Upper lobe of right lung (tissue), 1 donor: ENCODE measurements around the gene FNIP1. TPM values are rescaled to one million over a fixed set of nuclear protein-coding genes. Genes with fewer than 3 reads are reported as not detected.
"Not testable (repeated sequence)": the region's sequence is repeated elsewhere in the genome, so short reads cannot be mapped to it uniquely, and the experiment has no call there.

Source experiments
- ATAC-seq: fragments of 200-7000 bp; cut with Tn5 transposase; one replicate; pipeline ENCODE4 v1.9.1; 2020; ENCODE audit warnings: mild to moderate bottlenecking, moderate library complexity
- DNase-seq: peaks from one replicate; pipeline ENCODE4 v3.0.0-alpha.2; 2020
- H3K27ac ChIP-seq: fragments of 200-600 bp; one replicate; pipeline ENCODE4 v1.8.0; 2022
- H3K27me3 ChIP-seq: fragments of 200-600 bp; one replicate; pipeline ENCODE4 v1.8.0; 2022; ENCODE audit warnings: mild to moderate bottlenecking
- H3K36me3 ChIP-seq: fragments of 200-600 bp; one replicate; pipeline ENCODE4 v1.8.0; 2022
- H3K4me1 ChIP-seq: fragments of 200-600 bp; one replicate; pipeline ENCODE4 v1.8.0; 2022
- H3K4me3 ChIP-seq: fragments of 200-600 bp; one replicate; pipeline ENCODE4 v1.8.0; 2022; ENCODE audit warnings: mild to moderate bottlenecking
- H3K9me3 ChIP-seq: fragments of 200-600 bp; one replicate; pipeline ENCODE4 v1.8.0; 2022
- intact Hi-C: fragments of 100-400 bp; cut with DNase I; formaldehyde crosslinking; loops from one replicate; pipeline ENCODE4 v1.11.0; 2022
- total RNA-seq: library from RNA; stranded (reverse); fragmentation: NEBNext Ultra II Directional; extraction: Animal tissue kit (Norgen Biotek cat#: 25700); gene quantifications from one replicate; pipeline ENCODE4 v1.2.1, GENCODE V29; 2021
- TF ChIP-seq, protein P1 (sequence below): fragments of 200-600 bp; IDR thresholded peaks from one replicate; pipeline ENCODE4 v1.8.0; 2022; ENCODE audit warnings: antibody characterized with exemption
- donor health status: DM: no; HTN: yes; CAD: no; lungs with severe emphysema.

FNIP1 gene
- total RNA-seq, 1 donor from 2014 or later, result 42.7 TPM

DNA sequence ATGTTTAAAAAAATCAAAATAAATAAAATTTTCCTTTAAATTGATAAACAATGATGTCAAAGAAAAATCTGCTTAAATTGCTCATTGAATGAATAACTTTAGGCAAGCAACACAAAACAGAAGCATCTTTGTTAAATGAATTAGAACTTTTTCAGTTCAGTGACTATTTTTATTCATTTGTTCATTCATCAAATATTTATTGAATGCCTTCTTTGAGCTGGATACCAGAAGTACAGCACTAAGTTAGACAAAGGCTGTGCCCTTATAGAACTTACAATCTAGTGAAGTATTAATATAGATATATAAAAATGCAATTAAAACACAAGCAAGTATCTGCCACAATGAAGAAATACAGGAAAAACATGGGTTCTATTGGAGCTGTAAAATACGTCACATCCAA is 10.8 kb downstream of the FNIP1 start:
- intact Hi-C loops, result no loop called here
- Histone ChIP-seq H3K4me3 (no peak overlapping the region), H3K27me3 (no peaks in the 10 kb centered on the region), H3K4me1 (peaks cover 20% of the 10 kb centered on the region), H3K9me3 (no peaks in the 10 kb centered on the region), H3K27ac (no peak overlapping the region), H3K36me3 (no peaks in the 10 kb centered on the region)
- TF ChIP-seq, protein P1, sequence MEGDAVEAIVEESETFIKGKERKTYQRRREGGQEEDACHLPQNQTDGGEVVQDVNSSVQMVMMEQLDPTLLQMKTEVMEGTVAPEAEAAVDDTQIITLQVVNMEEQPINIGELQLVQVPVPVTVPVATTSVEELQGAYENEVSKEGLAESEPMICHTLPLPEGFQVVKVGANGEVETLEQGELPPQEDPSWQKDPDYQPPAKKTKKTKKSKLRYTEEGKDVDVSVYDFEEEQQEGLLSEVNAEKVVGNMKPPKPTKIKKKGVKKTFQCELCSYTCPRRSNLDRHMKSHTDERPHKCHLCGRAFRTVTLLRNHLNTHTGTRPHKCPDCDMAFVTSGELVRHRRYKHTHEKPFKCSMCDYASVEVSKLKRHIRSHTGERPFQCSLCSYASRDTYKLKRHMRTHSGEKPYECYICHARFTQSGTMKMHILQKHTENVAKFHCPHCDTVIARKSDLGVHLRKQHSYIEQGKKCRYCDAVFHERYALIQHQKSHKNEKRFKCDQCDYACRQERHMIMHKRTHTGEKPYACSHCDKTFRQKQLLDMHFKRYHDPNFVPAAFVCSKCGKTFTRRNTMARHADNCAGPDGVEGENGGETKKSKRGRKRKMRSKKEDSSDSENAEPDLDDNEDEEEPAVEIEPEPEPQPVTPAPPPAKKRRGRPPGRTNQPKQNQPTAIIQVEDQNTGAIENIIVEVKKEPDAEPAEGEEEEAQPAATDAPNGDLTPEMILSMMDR, result no peak
- ATAC-seq (no peak), DNase-seq (no peak)

DNA sequence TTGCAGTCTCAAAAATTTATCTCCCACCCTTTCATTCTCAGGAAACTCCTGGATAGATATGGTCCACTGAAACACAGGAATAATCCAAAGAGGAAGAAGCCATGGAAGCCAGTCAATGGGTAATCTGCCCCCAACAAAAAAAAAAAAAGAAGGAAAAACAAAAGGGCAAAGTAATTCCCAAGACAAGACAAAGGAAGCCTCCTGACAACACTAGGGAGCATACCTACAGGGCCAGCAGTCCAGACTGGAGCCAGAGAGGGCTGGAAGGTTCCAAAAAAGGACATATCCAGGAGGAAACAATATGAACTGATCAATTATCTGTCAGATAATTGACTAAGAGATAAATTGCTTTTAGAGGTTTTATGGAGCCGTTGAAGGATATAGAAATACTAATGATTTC is 12.9 kb downstream of the FNIP1 start:
- Histone ChIP-seq H3K36me3 (no peaks in the 10 kb centered on the region), H3K4me1 (peaks cover 6% of the 10 kb centered on the region), H3K27me3 (no peaks in the 10 kb centered on the region), H3K27ac (no peak overlapping the region), H3K4me3 (no peak overlapping the region), H3K9me3 (no peaks in the 10 kb centered on the region)
- ATAC-seq, result no peak
- TF ChIP-seq, protein P1, result no peak
- DNase-seq, result no peak
- intact Hi-C loops, result no loop called here

DNA sequence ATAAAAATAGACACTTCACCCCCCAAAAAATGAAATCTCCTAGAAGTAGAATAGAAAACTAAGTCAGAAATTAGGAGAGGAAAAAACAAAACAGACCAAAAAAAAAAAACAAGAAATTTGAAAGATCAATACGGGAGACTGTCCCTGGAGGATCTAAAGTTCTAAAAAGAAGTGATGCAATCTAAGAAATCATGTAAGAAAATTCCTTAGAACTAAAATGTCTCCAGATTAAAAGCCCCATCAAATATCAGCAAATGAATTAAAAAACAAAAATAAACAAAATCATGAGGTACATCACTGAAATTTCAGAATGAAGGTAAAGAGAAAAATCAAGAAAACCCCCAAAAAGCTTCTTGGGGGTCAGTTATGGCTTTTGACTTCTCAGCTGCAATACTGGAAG is 13.5 kb downstream of the FNIP1 start:
- no peaks in the 10 kb centered on the region for H3K36me3 ChIP-seq
- no peaks in the 10 kb centered on the region for H3K27me3 ChIP-seq
- H3K27ac ChIP-seq, result no peak overlapping the region
- peaks cover 4% of the 10 kb centered on the region for H3K4me1 ChIP-seq
- intact Hi-C loops, result no loop called here
- H3K9me3 ChIP-seq, result no peaks in the 10 kb centered on the region
- no peak overlapping the region for H3K4me3 ChIP-seq
- no peak for ATAC-seq
- TF ChIP-seq, protein P1, result no peak
- DNase-seq, result no peak

DNA sequence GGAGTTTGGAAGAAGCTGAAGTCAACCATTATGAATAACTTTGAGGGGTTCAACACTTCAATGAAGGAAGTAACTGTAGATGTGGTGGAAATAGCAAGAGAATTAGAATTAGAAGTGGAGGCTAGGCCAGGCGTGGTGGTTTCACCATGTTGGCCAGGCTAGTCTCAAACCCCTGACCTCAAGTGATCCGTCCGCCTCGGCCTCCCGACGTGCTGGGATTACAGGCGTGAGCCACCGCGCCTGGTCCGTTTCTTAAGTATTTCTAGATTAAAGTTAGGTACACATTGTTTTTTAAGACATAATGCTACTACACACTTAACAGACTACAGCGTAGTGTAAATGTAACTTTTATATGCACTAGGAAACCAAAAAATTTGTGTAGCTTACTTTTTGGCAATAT is 14.1 kb downstream of the FNIP1 start:
- H3K4me3 ChIP-seq, result no peak overlapping the region
- TF ChIP-seq, protein P1, result no peak
- intact Hi-C loops, result no loop called here
- ATAC-seq, result no peak
- H3K36me3 ChIP-seq, result no peaks in the 10 kb centered on the region
- H3K27ac ChIP-seq, result no peak overlapping the region
- no peaks in the 10 kb centered on the region for H3K9me3 ChIP-seq
- H3K4me1 ChIP-seq, result no peaks in the 10 kb centered on the region
- no peak for DNase-seq
- H3K27me3 ChIP-seq, result no peaks in the 10 kb centered on the region

DNA sequence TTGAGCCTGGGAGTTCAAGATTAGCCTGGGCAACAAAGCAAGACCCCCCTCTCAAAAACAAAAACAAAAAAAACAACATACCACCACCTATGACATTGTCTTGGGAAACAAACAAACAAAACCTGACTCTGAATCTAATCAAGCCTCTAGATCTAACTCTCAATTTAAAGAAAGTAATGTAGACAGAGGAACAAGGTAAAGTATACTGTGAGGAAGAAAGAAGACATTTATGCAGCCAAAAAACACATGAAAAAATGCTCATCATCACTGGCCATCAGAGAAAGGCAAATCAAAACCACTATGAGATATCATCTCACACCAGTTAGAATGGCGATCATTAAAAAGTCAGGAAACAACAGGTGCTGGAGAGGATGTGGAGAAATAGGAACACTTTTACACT is 18.7 kb downstream of the FNIP1 start:
- ATAC-seq, H3K4me3 ChIP-seq, H3K27ac ChIP-seq, H3K9me3 ChIP-seq, intact Hi-C loops, DNase-seq, H3K36me3 ChIP-seq, H3K27me3 ChIP-seq: not testable (repeated sequence)
- H3K4me1 ChIP-seq, result peaks cover 11% of the 10 kb centered on the region

DNA sequence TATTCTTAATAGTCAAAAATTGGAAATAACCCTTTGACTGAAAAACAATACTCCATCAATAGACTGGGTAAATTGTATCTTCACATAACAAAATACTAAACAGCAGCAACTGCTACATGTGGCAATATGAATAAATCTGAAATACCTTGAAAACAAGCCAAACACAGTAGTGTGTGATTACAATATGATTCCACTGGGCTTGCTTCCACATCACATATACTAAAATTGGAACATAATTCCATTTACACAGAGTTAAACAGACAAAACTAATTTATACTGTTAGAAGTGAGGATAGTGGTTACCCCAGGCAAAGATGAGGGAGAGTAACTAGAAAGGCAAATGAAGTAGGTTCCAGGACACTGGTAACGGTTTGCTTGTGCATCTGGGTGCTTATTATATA is 20.4 kb downstream of the FNIP1 start:
- H3K4me3 ChIP-seq, result no peak overlapping the region
- H3K27me3 ChIP-seq, result no peaks in the 10 kb centered on the region
- intact Hi-C loops, result no loop called here
- H3K36me3 ChIP-seq, result no peaks in the 10 kb centered on the region
- peaks cover 21% of the 10 kb centered on the region for H3K4me1 ChIP-seq
- DNase-seq (no peak), ATAC-seq (no peak)
- no peak overlapping the region for H3K27ac ChIP-seq
- TF ChIP-seq, protein P1, result no peak
- H3K9me3 ChIP-seq, result no peaks in the 10 kb centered on the region
